KMS-11 (cell line): Measurements from ENCODE around the gene GUF1.

Experiments
- H2AFZ ChIP-seq: fragments of 200-600 bp; sonication (generic); 2 replicates; pipeline ENCODE4 v1.6.1; 2016; ENCODE audit warnings: antibody characterized with exemption, mixed run types, low read depth
- H3K27ac ChIP-seq: fragments of 200-600 bp; sonication (generic); 2 replicates; pipeline ENCODE4 v1.6.1; 2016; ENCODE audit warnings: mild to moderate bottlenecking, mixed run types
- H3K27me3 ChIP-seq: fragments of 200-600 bp; sonication (generic); 2 replicates; pipeline ENCODE4 v1.6.1; 2017; ENCODE audit warnings: mild to moderate bottlenecking, low read depth, mixed run types, moderate library complexity; ENCODE audit not compliant: insufficient read depth
- H3K36me3 ChIP-seq: fragments of 200-600 bp; sonication (generic); 2 replicates; pipeline ENCODE4 v1.6.1; 2017; ENCODE audit warnings: mild to moderate bottlenecking, mixed run types; ENCODE audit not compliant: insufficient read depth
- H3K4me1 ChIP-seq: fragments of 200-600 bp; sonication (generic); 2 replicates; pipeline ENCODE4 v1.6.1; 2016; ENCODE audit warnings: mild to moderate bottlenecking, low read depth, mixed run types; ENCODE audit not compliant: poor library complexity, severe bottlenecking
- H3K4me2 ChIP-seq: fragments of 200-600 bp; sonication (generic); 2 replicates; pipeline ENCODE4 v1.7.0; 2016; ENCODE audit warnings: mild to moderate bottlenecking, mixed run types
- H3K4me3 ChIP-seq: fragments of 200-600 bp; sonication (generic); IDR thresholded peaks from 2 replicates; pipeline ENCODE4 v1.6.1; 2017; ENCODE audit warnings: low read depth, low read length, mixed read lengths; ENCODE audit not compliant: insufficient read depth
- H3K79me2 ChIP-seq: fragments of 200-600 bp; sonication (generic); 2 replicates; pipeline ENCODE4 v1.6.1; 2016; ENCODE audit warnings: low read depth, mixed run types; ENCODE audit not compliant: insufficient read depth
- H3K9ac ChIP-seq: fragments of 200-600 bp; sonication (generic); 2 replicates; pipeline ENCODE4 v1.6.1; 2016; ENCODE audit warnings: mild to moderate bottlenecking, mixed run types
- H4K20me1 ChIP-seq: fragments of 200-600 bp; sonication (generic); 2 replicates; pipeline ENCODE4 v1.6.1; 2016; ENCODE audit warnings: mild to moderate bottlenecking, mixed run types; ENCODE audit not compliant: insufficient read depth
- CTCF ChIP-seq: fragments of 200-600 bp; sonication (generic); conservative IDR thresholded peaks from 2 replicates; pipeline ENCODE4 v1.6.1; 2017; ENCODE audit warnings: low read depth, mild to moderate bottlenecking, antibody characterized with exemption, low read length, moderate library complexity, mixed read lengths

The GUF1 gene

GRCh38 chr4:44670506-44671199 lies 7.6 kb upstream of the GUF1 start:
- H3K27ac ChIP-seq = no peak overlapping the region
- H3K79me2 ChIP-seq = no peaks in the 10 kb centered on the region
- H3K27me3 ChIP-seq = no peaks in the 10 kb centered on the region
- no peaks in the 10 kb centered on the region for H3K36me3 ChIP-seq
- H3K4me2 ChIP-seq = no peak overlapping the region
- no peaks in the 10 kb centered on the region for H3K4me1 ChIP-seq
- no peak overlapping the region for H2AFZ ChIP-seq
- H3K4me3 ChIP-seq = no peak overlapping the region
- no peak overlapping the region for H3K9ac ChIP-seq
- H4K20me1 ChIP-seq = no peaks in the 10 kb centered on the region
- TF ChIP-seq CTCF = no peak

GRCh38 chr4:44671636-44672035 lies 6.6 kb upstream of the GUF1 start:
- Histone ChIP-seq H3K4me1 (no peaks in the 10 kb centered on the region), H3K27ac (no peak overlapping the region), H3K4me2 (no peak overlapping the region), H3K27me3 (no peaks in the 10 kb centered on the region), H3K4me3 (no peak overlapping the region), H3K79me2 (no peaks in the 10 kb centered on the region), H3K36me3 (no peaks in the 10 kb centered on the region), H4K20me1 (no peaks in the 10 kb centered on the region), H3K9ac (no peak overlapping the region), H2AFZ (no peak overlapping the region)
- no peak for TF ChIP-seq CTCF

- peaks cover 4% of the 10 kb centered on the region for H3K4me1 ChIP-seq
- no peaks in the 10 kb centered on the region for H3K27me3 ChIP-seq
- no peak overlapping the region for H3K9ac ChIP-seq
- TF ChIP-seq CTCF = no peak
- no peak overlapping the region for H2AFZ ChIP-seq
- H3K4me3 ChIP-seq = no peak overlapping the region
- no peak overlapping the region for H3K27ac ChIP-seq
- H4K20me1 ChIP-seq = no peaks in the 10 kb centered on the region
- H3K36me3 ChIP-seq = no peaks in the 10 kb centered on the region
- H3K79me2 ChIP-seq = peaks cover 10% of the 10 kb centered on the region; the same call in 1 of the 2 replicates
- no peak overlapping the region for H3K4me2 ChIP-seq
Measured at GRCh38 chr4:44674471-44674870, 3.7 kb upstream of the GUF1 start.

GRCh38 chr4:44675366-44675765 lies 2.9 kb upstream of the GUF1 start:
- Histone ChIP-seq H3K4me1 (peaks cover 9% of the 10 kb centered on the region), H3K4me3 (no peak overlapping the region), H3K79me2 (peaks cover 19% of the 10 kb centered on the region; the same call in 1 of the 2 replicates), H3K27me3 (no peaks in the 10 kb centered on the region), H3K36me3 (no peaks in the 10 kb centered on the region), H4K20me1 (no peaks in the 10 kb centered on the region), H2AFZ (no peak overlapping the region), H3K27ac (no peak overlapping the region), H3K9ac (no peak overlapping the region), H3K4me2 (no peak overlapping the region)
- TF ChIP-seq CTCF = no peak
